Tibial artery (tissue), 4 donors: ENCODE data around the gene MEIS1.

ENCODE experiments used
- DNase-seq, 2 donors: peaks; one replicate each; pipeline ENCODE4 v3.0.0-alpha.2; 2019
- H3K27ac ChIP-seq, 2 donors: fragments of 200-600 bp; sonication (generic) in 1 of 2; 1 replicate in 1 of 2; 2 replicates in 1 of 2; pipeline ENCODE4 v1.5.1; 2018 to 2019; ENCODE audit warnings: mild to moderate bottlenecking in 1 of 2
- H3K27me3 ChIP-seq, 2 donors: fragments of 200-600 bp; sonication (generic) in 1 of 2; one replicate each; pipeline versions ENCODE4 v1.5.1 to v1.6.0; 2016 to 2019
- H3K36me3 ChIP-seq, 3 donors: fragments of 200-600 bp; sonication (generic) in 2 of 3; one replicate each; pipeline ENCODE4 v1.5.1; 2016 to 2019; ENCODE audit warnings: mild to moderate bottlenecking in 2 of 3
- H3K4me1 ChIP-seq, 4 donors: fragments of 200-600 bp; sonication (generic) in 2 of 4; 1 replicate in 3 of 4; 2 replicates in 1 of 4; pipeline ENCODE4 v1.5.1; 2016 to 2019
- H3K4me3 ChIP-seq, 2 donors: fragments of 200-600 bp; sonication (generic) in 1 of 2; 1 replicate in 1 of 2; 2 replicates in 1 of 2; pipeline ENCODE4 v1.5.1; 2018 to 2019; ENCODE audit warnings: mild to moderate bottlenecking in 2 of 2
- H3K9me3 ChIP-seq, 3 donors: fragments of 200-600 bp; sonication (generic) in 1 of 3; one replicate each; pipeline ENCODE4 v1.5.1; 2016 to 2019
- intact Hi-C: fragments of 100-400 bp; cut with DNase I; formaldehyde crosslinking; loops from one replicate; pipeline ENCODE4 v1.15.0; 2023; ENCODE audit warnings: low total_unique reads
- TF ChIP-seq, protein P1 (sequence below), 2 experiments: fragments of 200-600 bp in 1 of 2; fragments of 450-650 bp in 1 of 2; IDR thresholded peaks; one replicate each; pipeline ENCODE4 v1.5.1; 2017 to 2019; ENCODE audit warnings: antibody characterized with exemption in 2 of 2, mild to moderate bottlenecking in 1 of 2, moderate library complexity in 1 of 2

Gene MEIS1

DNA sequence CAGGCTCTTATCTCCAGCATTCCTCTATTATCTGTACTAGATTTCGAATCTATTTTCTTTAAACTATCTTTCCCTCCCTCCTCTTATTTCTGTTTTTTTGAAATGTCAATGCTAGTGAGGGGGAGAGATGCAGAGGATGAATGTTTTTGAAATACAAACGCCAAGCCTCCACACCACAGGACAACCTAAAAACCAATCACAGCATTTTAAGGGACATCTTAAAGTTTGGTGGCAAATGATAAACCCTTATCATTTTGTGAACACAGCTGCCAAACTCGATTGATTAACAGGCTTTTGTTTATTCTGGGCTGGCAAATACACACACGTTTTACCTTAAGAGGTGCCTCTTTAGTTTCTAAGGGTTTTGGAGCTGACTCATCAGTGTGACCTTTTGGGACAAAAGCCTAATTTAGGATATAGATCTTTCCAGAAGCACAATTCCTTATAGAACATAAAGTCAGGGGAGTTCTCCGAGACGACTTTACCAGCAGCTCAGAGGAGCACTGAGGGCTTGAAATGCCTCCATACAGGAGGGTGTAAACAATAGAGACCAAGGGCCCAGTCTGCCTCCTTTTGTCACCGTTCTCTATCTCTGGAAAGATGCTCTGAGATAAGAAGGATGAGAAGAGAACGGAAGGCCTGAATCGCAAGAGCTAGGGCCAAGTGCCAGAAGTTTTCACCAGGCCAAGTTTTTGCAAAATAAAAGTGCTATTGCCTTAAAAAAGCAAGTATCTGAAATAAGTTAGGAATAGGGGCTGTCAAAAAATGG is 4.2 kb upstream of the MEIS1 start:
- no peak for DNase-seq
- H3K9me3 ChIP-seq = no peaks in the 10 kb centered on the region
- H3K36me3 ChIP-seq = no peaks in the 10 kb centered on the region
- intact Hi-C loops = loop anchor here (2.0 to 10.0 kb wide), 4 partner anchors 146 to 1604 kb away; no protein-coding TSS in a partner anchor
- H3K4me3 ChIP-seq = no peak overlapping the region
- H3K27me3 ChIP-seq = peaks cover 0 to 15% of the 10 kb centered on the region in 2 donors
- no peak overlapping the region for H3K27ac ChIP-seq
- H3K4me1 ChIP-seq = peaks cover 0 to 17% (median 13%) of the 10 kb centered on the region in 4 donors
- TF ChIP-seq, protein P1, sequence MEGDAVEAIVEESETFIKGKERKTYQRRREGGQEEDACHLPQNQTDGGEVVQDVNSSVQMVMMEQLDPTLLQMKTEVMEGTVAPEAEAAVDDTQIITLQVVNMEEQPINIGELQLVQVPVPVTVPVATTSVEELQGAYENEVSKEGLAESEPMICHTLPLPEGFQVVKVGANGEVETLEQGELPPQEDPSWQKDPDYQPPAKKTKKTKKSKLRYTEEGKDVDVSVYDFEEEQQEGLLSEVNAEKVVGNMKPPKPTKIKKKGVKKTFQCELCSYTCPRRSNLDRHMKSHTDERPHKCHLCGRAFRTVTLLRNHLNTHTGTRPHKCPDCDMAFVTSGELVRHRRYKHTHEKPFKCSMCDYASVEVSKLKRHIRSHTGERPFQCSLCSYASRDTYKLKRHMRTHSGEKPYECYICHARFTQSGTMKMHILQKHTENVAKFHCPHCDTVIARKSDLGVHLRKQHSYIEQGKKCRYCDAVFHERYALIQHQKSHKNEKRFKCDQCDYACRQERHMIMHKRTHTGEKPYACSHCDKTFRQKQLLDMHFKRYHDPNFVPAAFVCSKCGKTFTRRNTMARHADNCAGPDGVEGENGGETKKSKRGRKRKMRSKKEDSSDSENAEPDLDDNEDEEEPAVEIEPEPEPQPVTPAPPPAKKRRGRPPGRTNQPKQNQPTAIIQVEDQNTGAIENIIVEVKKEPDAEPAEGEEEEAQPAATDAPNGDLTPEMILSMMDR (IDR thresholded peaks at IDR 0.05) = no peak

DNA sequence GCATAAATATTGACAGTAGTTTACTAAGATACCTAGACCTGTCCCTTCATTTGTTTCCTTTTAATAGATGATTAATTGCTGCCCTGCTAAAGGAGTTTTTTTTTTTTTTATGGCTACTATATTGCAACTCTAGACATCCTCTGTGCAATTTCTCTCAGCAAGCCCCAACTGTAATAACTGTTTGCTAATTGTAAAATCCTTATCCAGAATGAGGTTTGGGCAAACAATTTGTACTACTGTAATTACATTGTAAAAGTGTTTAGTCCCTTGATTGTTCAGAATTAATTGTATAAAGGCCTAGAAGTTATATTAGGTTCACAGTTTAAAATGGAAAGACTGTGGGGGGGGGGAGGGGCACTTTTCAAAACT is 3.7 kb upstream of the MEIS1 start:
- Histone ChIP-seq H3K4me3 (no peak overlapping the region), H3K9me3 (no peaks in the 10 kb centered on the region), H3K27me3 (peaks cover 0 to 9% of the 10 kb centered on the region in 2 donors), H3K36me3 (no peaks in the 10 kb centered on the region), H3K27ac (no peak overlapping the region), H3K4me1 (peaks cover 0 to 11% (median 7%) of the 10 kb centered on the region in 4 donors)
- TF ChIP-seq, protein P1 (IDR thresholded peaks at IDR 0.05) = no peak
- no peak for DNase-seq
- intact Hi-C loops = loop anchor here (2.0 to 10.0 kb wide), 4 partner anchors 146 to 1604 kb away; no protein-coding TSS in a partner anchor

DNA sequence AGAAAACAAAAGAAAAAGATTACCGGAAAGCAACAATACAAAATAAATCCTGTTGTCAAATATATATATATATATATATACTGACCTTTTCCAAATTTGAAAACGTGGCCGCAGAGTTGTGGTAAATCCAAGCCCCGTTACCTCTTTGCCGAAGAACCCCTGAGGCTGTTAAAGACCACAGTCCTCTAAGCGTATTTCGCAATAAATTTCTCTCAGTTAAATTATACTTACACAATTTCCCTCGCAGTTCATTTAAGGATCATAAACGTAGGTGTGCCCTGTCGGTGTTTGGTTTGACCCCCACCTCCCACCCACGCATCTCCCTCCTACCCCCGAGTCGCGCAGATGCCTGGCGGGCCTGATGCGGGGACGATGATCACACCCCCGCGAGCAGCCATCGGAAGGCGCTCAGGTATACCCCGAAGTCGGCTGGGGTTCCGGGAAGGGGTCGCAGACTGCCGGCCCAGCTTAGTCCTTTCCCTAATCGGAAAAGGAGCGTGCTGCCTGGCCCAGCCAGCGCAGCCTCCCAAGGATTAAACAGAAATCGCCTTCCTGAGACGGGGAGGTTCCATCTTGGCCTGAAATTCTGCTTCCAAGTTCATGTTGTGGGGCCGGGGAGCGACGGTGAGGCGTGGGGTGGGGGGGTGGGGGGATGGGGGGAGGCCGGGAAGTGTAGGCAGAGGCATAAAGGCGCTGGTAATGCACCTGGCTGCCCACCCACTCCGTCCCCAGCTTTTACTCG is 2.9 kb upstream of the MEIS1 start:
- Histone ChIP-seq H3K4me1 (peaks cover 0 to 6% (median 3%) of the 10 kb centered on the region in 4 donors), H3K36me3 (no peaks in the 10 kb centered on the region), H3K27ac (peak overlapping the region in 1 of 2 donors; percentile 84), H3K9me3 (no peaks in the 10 kb centered on the region), H3K27me3 (peaks cover 0 to 2% of the 10 kb centered on the region in 2 donors), H3K4me3 (peak overlapping the region; percentile 68 to 81)
- DNase-seq = peak in 1 of 2 donors; percentile 63
- TF ChIP-seq, protein P1 (IDR thresholded peaks at IDR 0.05) = no peak
- intact Hi-C loops = loop anchor here (2.0 to 10.0 kb wide), 4 partner anchors 145 to 1603 kb away; no protein-coding TSS in a partner anchor

DNA sequence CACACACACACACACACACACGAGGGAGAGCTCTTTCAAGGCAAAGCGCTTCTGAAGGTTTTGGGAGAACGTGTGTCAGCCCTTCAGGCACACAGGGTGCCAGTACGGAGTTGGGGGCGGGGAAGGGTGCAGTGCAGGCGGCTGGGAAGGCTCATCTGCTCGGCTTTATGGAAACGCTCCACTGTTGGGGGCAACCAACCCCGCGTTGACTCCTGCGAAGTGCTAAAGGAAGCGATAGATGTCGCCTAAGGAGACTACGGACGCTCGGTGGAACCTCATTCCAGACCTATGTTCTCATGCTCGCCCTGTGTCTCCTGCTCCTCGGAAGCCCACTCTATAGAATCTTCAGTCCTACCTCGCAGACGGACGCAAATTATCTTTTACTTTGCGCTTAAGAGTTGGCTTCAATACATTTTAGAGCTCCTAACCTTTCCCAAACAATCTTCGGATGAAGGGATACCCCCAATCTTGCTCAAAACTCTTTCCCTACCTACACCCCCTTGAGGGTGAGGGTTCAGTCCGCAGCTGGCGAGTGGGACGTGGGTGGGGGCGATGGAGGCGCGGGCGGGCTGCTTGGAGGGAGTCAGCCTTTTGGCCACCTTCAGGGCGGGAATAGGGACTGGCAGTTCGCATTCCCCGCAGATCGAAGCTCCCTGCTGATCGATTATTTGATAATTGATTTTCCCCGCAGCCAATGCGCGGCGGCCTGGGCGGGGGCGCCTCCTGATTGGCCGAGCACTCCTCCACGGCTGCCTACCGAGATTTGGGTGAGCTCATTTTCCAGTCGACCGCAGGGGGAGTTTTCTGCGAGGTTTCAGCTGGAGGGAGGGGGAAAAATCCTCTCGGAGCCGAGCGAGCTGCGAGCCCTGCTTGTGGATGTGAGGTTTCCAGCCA is 1.9 kb upstream of the MEIS1 start:
- Histone ChIP-seq H3K27me3 (no peaks in the 10 kb centered on the region), H3K4me1 (peaks cover 0 to 6% (median 3%) of the 10 kb centered on the region in 4 donors), H3K27ac (peak overlapping the region; percentile 83 to 84), H3K4me3 (peak overlapping the region; percentile 68 to 81), H3K36me3 (no peaks in the 10 kb centered on the region), H3K9me3 (no peaks in the 10 kb centered on the region)
- DNase-seq = peak; percentile 88 to 95
- intact Hi-C loops = loop anchor here (5.0 to 10.0 kb wide), 3 partner anchors 1219 to 1602 kb away; no protein-coding TSS in a partner anchor
- TF ChIP-seq, protein P1 (IDR thresholded peaks at IDR 0.05) = no peak

DNA sequence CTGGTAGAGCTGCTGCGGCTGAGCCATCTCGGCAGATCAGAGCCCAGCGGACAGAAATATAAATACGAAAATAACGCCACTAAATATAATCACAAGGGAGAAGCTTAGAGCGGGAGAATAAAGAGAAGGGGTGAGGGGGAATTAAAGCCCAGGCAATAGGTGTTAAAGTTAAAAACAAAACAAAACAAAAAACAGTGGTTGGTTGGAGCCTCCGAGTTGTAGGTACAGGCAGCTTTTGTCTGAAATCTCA is 1.3 kb upstream of the MEIS1 start:
- peak overlapping the region; percentile 68 to 81 for H3K4me3 ChIP-seq
- H3K27ac ChIP-seq = peak overlapping the region; percentile 83 to 84
- H3K9me3 ChIP-seq = no peaks in the 10 kb centered on the region
- H3K36me3 ChIP-seq = no peaks in the 10 kb centered on the region
- DNase-seq = no peak
- H3K27me3 ChIP-seq = no peaks in the 10 kb centered on the region
- TF ChIP-seq, protein P1 (IDR thresholded peaks at IDR 0.05) = no peak
- intact Hi-C loops = loop anchor here (5.0 to 10.0 kb wide), 3 partner anchors 1219 to 1601 kb away; no protein-coding TSS in a partner anchor
- H3K4me1 ChIP-seq = peaks cover 0 to 6% (median 3%) of the 10 kb centered on the region in 4 donors
